NCI-H82 treated with DMSO at 0.1 percent for 48 hours (cell line): ENCODE results near the gene DCD.
"Not testable (repeated sequence)": the region's sequence is repeated elsewhere in the genome, so short reads cannot be mapped to it uniquely, and the experiment has no call there.

Experiments used
- DNase-seq: peaks from one replicate; lab custom pipeline; 2025; ENCODE audit not compliant: unreplicated experiment; lab: John Stamatoyannopoulos, UW

DCD gene

GRCh38 chr12:54654926-54655325, 6.8 kb upstream of the DCD start:
- no peak for DNase-seq

- DNase-seq: no peak
These were observed 4.9 kb upstream of the DCD start for GRCh38 chr12:54653025-54653424.

DNA sequence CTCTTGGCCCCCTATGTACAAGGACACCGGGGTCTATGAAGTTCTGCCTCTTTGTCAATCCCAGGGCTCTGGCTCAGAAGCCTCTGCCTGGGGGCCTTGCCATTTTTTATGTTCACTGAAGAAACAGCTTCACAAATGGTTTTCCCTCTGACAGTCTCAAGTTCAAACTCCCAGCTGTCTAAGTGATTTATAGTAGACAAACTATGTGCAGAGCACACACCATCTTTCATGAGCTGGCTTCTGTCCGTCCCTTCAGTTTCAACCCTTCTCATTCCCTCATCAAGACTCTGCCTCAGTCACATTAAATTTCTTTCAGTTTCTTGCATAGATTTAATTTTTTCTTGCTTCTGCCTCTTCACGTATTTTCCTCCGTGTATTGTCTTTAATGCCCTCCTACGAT, 2.7 kb upstream of the DCD start:
- DNase-seq: no peak

- no peak for DNase-seq
These were observed 2.2 kb upstream of the DCD start for GRCh38 chr12:54650409-54650808.

GRCh38 chr12:54649825-54650224, 1.7 kb upstream of the DCD start:
- no peak for DNase-seq

DNA sequence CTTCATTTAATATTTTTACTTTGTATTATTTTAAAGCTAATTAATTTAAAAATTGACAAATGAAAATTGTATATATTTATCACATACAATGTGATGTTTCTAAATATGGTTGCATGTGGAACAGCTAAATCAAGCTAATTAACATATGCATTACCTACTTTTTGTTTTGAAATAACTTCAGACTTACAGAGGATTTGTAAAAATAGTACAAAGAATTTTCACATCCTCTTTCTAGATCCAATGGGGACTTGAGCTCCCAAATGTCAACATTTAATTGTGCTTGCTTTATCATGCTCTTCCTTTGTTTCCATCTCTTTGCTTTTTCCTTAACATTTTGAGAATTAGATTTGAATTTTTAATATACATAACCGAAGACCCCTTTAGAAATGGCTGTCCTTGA, 6.6 kb downstream of the DCD start:
- DNase-seq: no peak

DNA sequence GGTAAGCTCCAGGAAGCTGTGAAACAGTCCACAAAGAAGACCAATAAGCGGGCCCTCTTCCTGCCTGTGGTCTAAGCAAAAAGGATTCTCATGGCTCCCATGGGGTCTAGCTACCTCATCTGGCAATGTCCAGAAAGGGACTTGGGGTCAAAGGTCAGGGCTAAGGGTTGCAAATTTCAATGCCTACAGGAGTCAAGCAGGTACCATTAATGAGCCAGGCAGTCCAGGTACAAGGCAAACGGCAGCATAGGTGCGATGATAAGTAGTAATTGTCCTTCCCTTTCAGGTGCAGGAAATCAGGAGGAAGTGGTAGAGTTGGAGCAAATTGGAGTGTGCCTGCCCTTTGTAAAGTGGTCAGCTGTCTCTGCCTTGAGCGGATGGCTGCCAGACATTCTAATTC, 7.1 kb downstream of the DCD start:
- DNase-seq: no peak

DNA sequence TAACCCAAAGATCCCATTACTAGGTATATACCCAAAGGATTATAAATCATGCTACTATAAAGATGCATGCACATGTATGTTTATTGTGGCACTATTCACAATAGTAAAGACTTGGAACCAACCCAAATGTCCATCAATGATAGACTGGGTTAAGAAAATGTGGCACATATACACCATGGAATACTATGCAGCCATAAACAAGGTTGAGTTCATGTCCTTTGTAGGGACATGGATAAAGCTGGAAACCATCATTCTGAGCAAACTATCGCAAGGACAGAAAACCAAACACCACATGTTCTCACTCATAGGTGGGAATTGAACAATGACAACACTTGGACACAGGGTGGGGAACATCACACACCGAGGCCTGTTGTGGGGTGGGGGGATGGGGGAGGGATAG, 9.1 kb downstream of the DCD start:
- DNase-seq: not testable (repeated sequence)

- no peak for DNase-seq
These were observed 13.4 kb downstream of the DCD start, which contains the start of gene LACRT for GRCh38 chr12:54634795-54635194. TSS of gene LACRT (minus strand) at chr12:54634895. CDS start at chr12:54634841, 54 bp downstream.

- DNase-seq: no peak
These were observed 16.0 kb downstream of the DCD start for GRCh38 chr12:54631988-54632728.

- DNase-seq: no peak
These were observed 16.6 kb downstream of the DCD start for GRCh38 chr12:54631551-54631950.

GRCh38 chr12:54629925-54630324, 18.2 kb downstream of the DCD start:
- DNase-seq: no peak

GRCh38 chr12:54628186-54628846, 19.8 kb downstream of the DCD start:
- no peak for DNase-seq

DNA sequence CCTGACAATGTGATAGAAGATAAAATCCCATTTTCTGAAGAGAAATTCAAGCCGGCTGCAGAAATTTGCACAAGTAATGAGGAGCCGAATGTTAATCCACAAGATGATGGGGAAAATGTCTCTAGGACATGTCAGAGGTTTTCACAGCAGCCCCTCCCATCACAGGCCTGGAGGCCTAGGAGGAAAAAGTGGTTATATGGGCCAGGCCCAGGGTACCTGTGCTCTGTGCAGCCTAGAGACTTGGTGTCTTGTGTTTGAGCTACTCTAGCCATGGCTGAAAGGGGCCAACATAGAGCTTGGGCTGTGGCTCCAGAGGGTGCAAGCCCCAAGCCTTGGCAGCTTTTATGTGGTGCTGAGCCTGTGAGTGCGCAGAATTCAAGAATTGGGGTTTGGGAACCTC, 20.9 kb downstream of the DCD start:
- no peak for DNase-seq

DNA sequence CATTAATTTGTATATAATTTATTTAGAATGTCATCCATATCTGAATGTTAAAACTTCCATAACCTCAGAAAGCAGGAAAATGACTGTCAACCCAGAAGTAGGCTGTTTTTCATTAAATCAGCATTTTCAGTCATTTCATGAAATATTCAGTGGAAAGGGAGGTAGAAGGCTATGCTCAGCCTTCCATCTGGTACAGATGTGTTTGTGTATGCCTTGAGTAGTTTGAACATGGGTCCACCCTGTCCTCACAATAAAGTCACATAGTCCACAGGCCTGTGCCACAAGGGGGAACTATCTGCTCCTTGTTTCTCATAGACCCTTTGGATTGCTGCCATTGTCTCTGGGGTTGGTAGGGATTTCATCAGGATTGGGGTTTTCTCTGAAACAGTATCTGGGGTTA, 22.6 kb downstream of the DCD start:
- DNase-seq: no peak

- DNase-seq: no peak
These were observed 23.6 kb downstream of the DCD start for GRCh38 chr12:54624315-54625279.

GRCh38 chr12:54622463-54623183, 25.5 kb downstream of the DCD start:
- no peak for DNase-seq

GRCh38 chr12:54616933-54617680, 31.1 kb downstream of the DCD start:
- DNase-seq: no peak

DNA sequence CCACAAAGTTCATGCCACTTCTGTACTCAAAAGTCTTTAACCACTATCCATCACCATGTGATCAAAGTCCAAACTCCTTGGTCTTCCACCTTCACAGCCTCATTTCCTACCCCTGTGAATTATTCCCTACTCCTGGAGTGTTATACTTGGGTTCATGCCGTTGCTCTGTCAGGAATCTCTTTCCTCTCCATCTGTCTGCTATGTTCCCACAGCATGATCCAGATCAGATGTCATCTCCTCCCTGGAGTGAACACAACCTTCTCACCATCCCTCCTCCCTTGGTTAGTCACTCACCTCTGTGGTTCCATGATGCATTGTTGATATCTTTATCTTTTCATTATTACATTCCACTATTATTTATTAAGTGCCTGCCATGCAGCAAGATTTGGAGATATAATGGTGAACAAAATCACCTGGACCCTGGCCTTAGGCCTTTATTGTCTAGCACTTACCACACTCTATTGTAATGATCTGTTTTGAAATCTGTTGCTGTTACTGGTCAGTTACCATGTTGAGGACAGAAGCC, 35.9 kb downstream of the DCD start:
- no peak for DNase-seq

GRCh38 chr12:54611715-54612149, 36.4 kb downstream of the DCD start:
- DNase-seq: no peak
